Measurements from ENCODE around the gene GIMAP8. TPM values are rescaled to one million over a fixed set of nuclear protein-coding genes. Genes with fewer than 3 reads are reported as not detected.

The GIMAP8 gene
- total RNA-seq, 4 donors from 2014 or later = 0.38 to 12.2 (median 2.4) TPM

- Histone ChIP-seq H3K36me3 (peaks cover 0 to 14% (median 0%) of the 10 kb centered on the region in 3 donors), H3K4me3 (no peak overlapping the region), H3K27me3 (no peaks in the 10 kb centered on the region), H3K4me1 (peaks cover 23 to 45% (median 24%) of the 10 kb centered on the region in 3 donors), H3K9me3 (no peaks in the 10 kb centered on the region), H3K27ac (no peak overlapping the region)
- TF ChIP-seq POLR2A (IDR thresholded peaks at IDR 0.05) (no peak), CTCF (IDR thresholded peaks at IDR 0.05) (no peak)
- intact Hi-C loops (cut with DNase I) = no loop called here
- 77 to 90% methylated on average over 4 to 9 of the region's 22 CpGs for WGBS, 2 donors
- DNase-seq = no peak
These were observed 41.8 kb upstream of the GIMAP8 start for GRCh38 chr7:150408393-150409299.

- intact Hi-C loops (cut with DNase I) = no loop called here
- Histone ChIP-seq H3K4me1 (peaks cover 15 to 37% (median 18%) of the 10 kb centered on the region in 3 donors), H3K36me3 (peaks cover 0 to 14% (median 0%) of the 10 kb centered on the region in 3 donors), H3K4me3 (no peak overlapping the region), H3K9me3 (no peaks in the 10 kb centered on the region), H3K27ac (no peak overlapping the region), H3K27me3 (no peaks in the 10 kb centered on the region)
- DNase-seq = no peak
- 71 to 82% methylated on average over 3 to 9 of the region's 10 CpGs for WGBS, 2 donors
- TF ChIP-seq POLR2A (IDR thresholded peaks at IDR 0.05) (no peak), CTCF (IDR thresholded peaks at IDR 0.05) (no peak)
These were observed 41.0 kb upstream of the GIMAP8 start for GRCh38 chr7:150409300-150410030.

- DNase-seq = no peak
- 91 to 100% methylated on average over 3 to 4 of the region's 7 CpGs for WGBS, 2 donors
- intact Hi-C loops (cut with DNase I) = no loop called here
- no peak overlapping the region for H3K27ac ChIP-seq
- H3K4me1 ChIP-seq = peaks cover 13 to 32% (median 17%) of the 10 kb centered on the region in 3 donors
- peaks cover 0 to 14% (median 0%) of the 10 kb centered on the region in 3 donors for H3K36me3 ChIP-seq
- TF ChIP-seq POLR2A (IDR thresholded peaks at IDR 0.05) (no peak), CTCF (IDR thresholded peaks at IDR 0.05) (no peak)
- no peaks in the 10 kb centered on the region for H3K27me3 ChIP-seq
- no peak overlapping the region for H3K4me3 ChIP-seq
- no peaks in the 10 kb centered on the region for H3K9me3 ChIP-seq
These were observed 40.3 kb upstream of the GIMAP8 start for GRCh38 chr7:150410131-150410530.

- peaks cover 13 to 27% (median 15%) of the 10 kb centered on the region in 3 donors for H3K4me1 ChIP-seq
- no peaks in the 10 kb centered on the region for H3K27me3 ChIP-seq
- peaks cover 0 to 14% (median 0%) of the 10 kb centered on the region in 3 donors for H3K36me3 ChIP-seq
- peak overlapping the region in 1 of 4 donors; percentile 29 for H3K27ac ChIP-seq
- DNase-seq = no peak
- no peak for TF ChIP-seq CTCF (IDR thresholded peaks at IDR 0.05)
- TF ChIP-seq POLR2A (IDR thresholded peaks at IDR 0.05) = no peak
- WGBS, 2 donors = 51 to 59% methylated on average over 8 of the region's 10 CpGs
- no peaks in the 10 kb centered on the region for H3K9me3 ChIP-seq
- intact Hi-C loops (cut with DNase I) = no loop called here
- H3K4me3 ChIP-seq = no peak overlapping the region
These were observed 39.6 kb upstream of the GIMAP8 start for GRCh38 chr7:150410680-150411346.
